Tibial nerve (tissue), 4 donors: Measurements from ENCODE around the gene MYO1H.

Experiments
- CTCF ChIP-seq, 5 experiments: fragments of 200-600 bp in 3 of 5; fragments of 450-650 bp in 2 of 5; sonication (generic) in 3 of 5; IDR thresholded peaks; one replicate each; pipeline ENCODE4 v1.5.1; 2016 to 2019; ENCODE audit warnings: antibody characterized with exemption in 5 of 5, mild to moderate bottlenecking in 3 of 5, moderate library complexity in 2 of 5
- EP300 ChIP-seq, 2 donors: sonication (generic); formaldehyde crosslinking; IDR thresholded peaks; one replicate each; pipeline ENCODE4 v1.6.1; 2017; ENCODE audit warnings: antibody characterized with exemption in 2 of 2, mild to moderate bottlenecking in 1 of 2
- POLR2A ChIP-seq, 2 donors: fragments of 450-650 bp; IDR thresholded peaks; one replicate each; pipeline ENCODE4 v1.6.1; 2017; ENCODE audit warnings: antibody characterized with exemption in 2 of 2, mild to moderate bottlenecking in 2 of 2, moderate library complexity in 2 of 2

- TF ChIP-seq CTCF (IDR thresholded peaks at IDR 0.05) (no peak), POLR2A (IDR thresholded peaks at IDR 0.05) (no peak), EP300 (IDR thresholded peaks at IDR 0.05) (no peak)
Measured at GRCh38 chr12:109329003-109329402, 18.7 kb upstream of the MYO1H start.
